H1 (cell line): ENCODE results near the gene CAMKK2. TPM values are rescaled to one million over a fixed set of nuclear protein-coding genes. Genes with fewer than 3 reads are reported as not detected.

Source experiments
- GABPA ChIP-seq: IDR thresholded peaks from 2 replicates; pipeline ENCODE4 v1.6.1; 2011; ENCODE audit warnings: mild to moderate bottlenecking, low read length, moderate library complexity, borderline replicate concordance; ENCODE audit not compliant: insufficient read depth
- KDM5A ChIP-seq: fragments of 200-600 bp; IDR thresholded peaks from 2 replicates; pipeline ENCODE4 v1.7.1; 2012; ENCODE audit warnings: mild to moderate bottlenecking, low read length, inconsistent platforms, mixed read lengths
- SRF ChIP-seq: IDR thresholded peaks from 2 replicates; pipeline ENCODE4 v1.6.1; 2011; ENCODE audit warnings: mild to moderate bottlenecking, low read depth, low read length, moderate library complexity
- TAF1 ChIP-seq: IDR thresholded peaks from 2 replicates; pipeline ENCODE4 v1.6.1; 2011; ENCODE audit warnings: mild to moderate bottlenecking, low read depth, low read length
- TBP ChIP-seq: IDR thresholded peaks from 2 replicates; pipeline ENCODE4 v1.6.1; 2011; ENCODE audit warnings: low read depth, low read length, improper control_type of control experiment
- polyA plus RNA-seq, 7 experiments: library from polyadenylated mRNA; depleted of rRNA in 3 of 7; stranded (reverse) in 5 of 7; unstranded in 2 of 7; fragments of >200 nt in 5 of 7; fragments of 200-250 nt in 2 of 7; gene quantifications; 1 replicate in 5 of 7; 2 replicates in 1 of 7; 4 replicates in 1 of 7; pipeline versions ENCODE4 v1.2.1 to v1.2.3, GENCODE V29; 2011 to 2013; ENCODE audit warnings: missing spikeins in 2 of 7, mixed read lengths in 2 of 7
- total RNA-seq: library from RNA; stranded (reverse); fragmentation: NEBNext Ultra II Directional; extraction: Animal tissue kit (Norgen Biotek cat#: 25700); gene quantifications from 2 replicates; pipeline ENCODE4 v1.2.1, GENCODE V29; 2021

Gene CAMKK2
- total and polyA plus RNA-seq, 2 of the 8 experiments (the other 6 are each of a cell fraction or from before 2014, with no cell fraction given) = 29.6 to 30.6 TPM

DNA sequence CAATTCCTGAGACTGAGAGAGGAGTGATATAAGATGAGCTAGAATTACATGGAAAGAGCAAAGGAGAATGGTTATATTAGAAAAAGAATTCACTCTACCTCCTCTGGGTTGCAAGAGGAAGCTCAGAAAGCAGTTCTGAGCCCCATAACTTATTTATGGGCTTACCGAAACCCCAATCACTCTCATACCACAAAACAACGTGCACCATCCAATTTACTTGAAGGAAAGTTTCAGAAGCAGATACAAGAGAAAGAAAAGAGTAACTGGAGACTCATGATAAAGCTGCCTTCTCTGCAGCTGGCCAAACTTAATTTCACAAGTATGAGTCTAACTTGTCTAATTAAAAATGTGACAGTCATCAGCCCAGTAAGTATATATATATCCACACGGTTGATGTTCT lies 27.4 kb upstream of the CAMKK2 start (continued):
- TF ChIP-seq KDM5A (no peak), TAF1 (no peak), SRF (no peak), GABPA (no peak), TBP (no peak)
